ENCODE data around the gene CLDN5.
"Not testable (repeated sequence)": the region's sequence is repeated elsewhere in the genome, so short reads cannot be mapped to it uniquely, and the experiment has no call there.

The CLDN5 gene

GRCh38 chr22:19540394-19540793 is 16.2 kb upstream of the CLDN5 start:
- ChIA-PET CTCF (no interaction called here), POLR2A (no interaction called here)
- no peak overlapping the region for H3K4me3 ChIP-seq (ENCODE audit: low read depth, low read length)
- DNase-seq (ENCODE audit: low read depth, low spot score) = no peak
- TF ChIP-seq CTCF (IDR thresholded peaks at IDR 0.05; ENCODE audit: insufficient read depth, low read length, missing control alignments) = no peak

GRCh38 chr22:19537941-19538488 is 13.8 kb upstream of the CLDN5 start:
- CTCF ChIA-PET = no interaction called here
- POLR2A ChIA-PET = no interaction called here
- no peak overlapping the region for H3K4me3 ChIP-seq (ENCODE audit: low read depth, low read length)
- no peak for DNase-seq (ENCODE audit: low read depth, low spot score)
- TF ChIP-seq CTCF (IDR thresholded peaks at IDR 0.05; ENCODE audit: insufficient read depth, low read length, missing control alignments) = no peak

- POLR2A ChIA-PET = no interaction called here
- CTCF ChIA-PET = interaction anchor here (1.3 kb wide), 1 partner anchor 93 kb away, joined by 4 read pairs; no protein-coding TSS in a partner anchor
- no peak overlapping the region for H3K4me3 ChIP-seq (ENCODE audit: low read depth, low read length)
- no peak for DNase-seq (ENCODE audit: low read depth, low spot score)
- TF ChIP-seq CTCF (IDR thresholded peaks at IDR 0.05; ENCODE audit: insufficient read depth, low read length, missing control alignments) = no peak
Observed at GRCh38 chr22:19536564-19536963, 12.4 kb upstream of the CLDN5 start.

GRCh38 chr22:19535001-19535400 is 10.8 kb upstream of the CLDN5 start:
- DNase-seq (ENCODE audit: low read depth, low spot score) = no peak
- POLR2A ChIA-PET = no interaction called here
- H3K4me3 ChIP-seq (ENCODE audit: low read depth, low read length) = no peak overlapping the region
- no peak for TF ChIP-seq CTCF (IDR thresholded peaks at IDR 0.05; ENCODE audit: insufficient read depth, low read length, missing control alignments)
- CTCF ChIA-PET = no interaction called here

- H3K4me3 ChIP-seq (ENCODE audit: low read depth, low read length) = no peak overlapping the region
- ChIA-PET CTCF (no interaction called here), POLR2A (no interaction called here)
- no peak for DNase-seq (ENCODE audit: low read depth, low spot score)
- TF ChIP-seq CTCF (IDR thresholded peaks at IDR 0.05; ENCODE audit: insufficient read depth, low read length, missing control alignments) = no peak
Observed at GRCh38 chr22:19533857-19534256, 9.6 kb upstream of the CLDN5 start.

GRCh38 chr22:19533049-19533626 is 8.9 kb upstream of the CLDN5 start:
- CTCF ChIA-PET = interaction anchor here (1.0 kb wide), 1 partner anchor 97 kb away, joined by 4 read pairs; no protein-coding TSS in a partner anchor
- POLR2A ChIA-PET = no interaction called here
- no peak for DNase-seq (ENCODE audit: low read depth, low spot score)
- no peak for TF ChIP-seq CTCF (IDR thresholded peaks at IDR 0.05; ENCODE audit: insufficient read depth, low read length, missing control alignments)
- no peak overlapping the region for H3K4me3 ChIP-seq (ENCODE audit: low read depth, low read length)

GRCh38 chr22:19531327-19531726 is 7.1 kb upstream of the CLDN5 start:
- CTCF ChIA-PET; DNase-seq (ENCODE audit: low read depth, low spot score); POLR2A ChIA-PET; H3K4me3 ChIP-seq (ENCODE audit: low read depth, low read length): not testable (repeated sequence)

Measured in AG04449 (cell line).